ENCODE data around the gene SGMS1. TPM values are rescaled to one million over a fixed set of nuclear protein-coding genes. Genes with fewer than 3 reads are reported as not detected.
A peak's percentile ranks its signal among the peaks of the same experiment; 100 is the strongest.

SGMS1 gene
- polyA plus RNA-seq, 1 of the 3 experiments (the other 2 are of a cell fraction), result 6.3 TPM

GRCh38 chr10:50497758-50498157, 126.0 kb downstream of the SGMS1 start:
- Histone ChIP-seq H3K9me3 (no peaks in the 10 kb centered on the region), H3K36me3 (replicated peaks in 1 of 2; ENCODE audit: control insufficient read depth in 1 of 2, insufficient read depth in 2 of 2, low read length in 1 of 2) (no peaks in the 10 kb centered on the region), H3K4me1 (ENCODE audit: control insufficient read depth in 1 of 2, insufficient read depth in 2 of 2, low read depth in 1 of 2, low read length in 1 of 2) (no peaks in the 10 kb centered on the region), H4K20me1 (ENCODE audit: insufficient read depth) (no peaks in the 10 kb centered on the region), H3K9me2 (no peaks in the 10 kb centered on the region), H3K4me3 (ENCODE audit: low read depth in 2 of 2, low read length in 1 of 2) (peak overlapping the region in 1 of 2 experiments; percentile 4; a peak in 1 of 4 replicates), H3K79me2 (ENCODE audit: insufficient read depth) (no peaks in the 10 kb centered on the region), H3F3A (replicated peaks; ENCODE audit: insufficient read depth) (peaks cover 4% of the 10 kb centered on the region), H3K9ac (no peak overlapping the region), H3K4me2 (peak overlapping the region; percentile 60; the same call in 1 of the 2 replicates), H3K27ac (ENCODE audit: low read depth in 2 of 2, low read length in 1 of 2) (peak overlapping the region; percentile 20 to 58; a peak in 3 of 4 replicates), H3K27me3 (ENCODE audit: insufficient read depth) (no peaks in the 10 kb centered on the region), H2AFZ (ENCODE audit: low read depth) (peak overlapping the region; percentile 1; the same call in 1 of the 2 replicates)
- POLR2A ChIA-PET, result no interaction called here
- CTCF ChIA-PET, result interaction anchor here (1.0 kb wide), 1 partner anchor 10 kb away, joined by 3 read pairs; no protein-coding TSS in a partner anchor
- no peak for DNase-seq
- TF ChIP-seq ZBTB33 (IDR thresholded peaks at IDR 0.05; ENCODE audit: borderline replicate concordance, low read depth) (no peak), RAD21 (IDR thresholded peaks at IDR 0.05; ENCODE audit: low read length) (no peak), MXI1 (IDR thresholded peaks at IDR 0.05; ENCODE audit: low read depth, low read length) (no peak), TCF12 (IDR thresholded peaks at IDR 0.05) (peak; percentile 30; the same call in 1 of the 2 replicates), RFX5 (IDR thresholded peaks at IDR 0.05; ENCODE audit: low read length) (no peak), YY1 (IDR thresholded peaks at IDR 0.05; ENCODE audit: low read depth) (no peak), IRF3 (IDR thresholded peaks at IDR 0.05; ENCODE audit: low read depth, low read length) (no peak), EP300 (IDR thresholded peaks at IDR 0.05; ENCODE audit: borderline replicate concordance in 1 of 2, low read depth in 1 of 2, low read length in 1 of 2) (peak in 1 of 2 experiments; percentile 36; a peak in 1 of 4 replicates), CTCF (IDR thresholded peaks at IDR 0.05) (no peak), RXRA (IDR thresholded peaks at IDR 0.05; ENCODE audit: borderline replicate concordance, low read depth) (no peak), JUND (IDR thresholded peaks at IDR 0.05) (peak; percentile 65), RCOR1 (IDR thresholded peaks at IDR 0.05; ENCODE audit: low read length) (no peak), USF2 (IDR thresholded peaks at IDR 0.05; ENCODE audit: borderline replicate concordance, low read depth, low read length) (no peak), FOSL2 (IDR thresholded peaks at IDR 0.05; ENCODE audit: borderline replicate concordance, low read depth) (peak; percentile 71; the same call in 1 of the 2 replicates), PBX3 (IDR thresholded peaks at IDR 0.05) (peak; percentile 58)
